Upper lobe of right lung (tissue), 1 donor: ENCODE results near the gene RGS19. TPM values are rescaled to one million over a fixed set of nuclear protein-coding genes. Genes with fewer than 3 reads are reported as not detected.

Source experiments
- ATAC-seq: fragments of 200-7000 bp; cut with Tn5 transposase; one replicate; pipeline ENCODE4 v1.9.1; 2020; ENCODE audit warnings: mild to moderate bottlenecking, moderate library complexity
- DNase-seq: peaks from one replicate; pipeline ENCODE4 v3.0.0-alpha.2; 2020
- H3K27ac ChIP-seq: fragments of 200-600 bp; one replicate; pipeline ENCODE4 v1.8.0; 2022
- H3K27me3 ChIP-seq: fragments of 200-600 bp; one replicate; pipeline ENCODE4 v1.8.0; 2022; ENCODE audit warnings: mild to moderate bottlenecking
- H3K36me3 ChIP-seq: fragments of 200-600 bp; one replicate; pipeline ENCODE4 v1.8.0; 2022
- H3K4me1 ChIP-seq: fragments of 200-600 bp; one replicate; pipeline ENCODE4 v1.8.0; 2022
- H3K4me3 ChIP-seq: fragments of 200-600 bp; one replicate; pipeline ENCODE4 v1.8.0; 2022; ENCODE audit warnings: mild to moderate bottlenecking
- H3K9me3 ChIP-seq: fragments of 200-600 bp; one replicate; pipeline ENCODE4 v1.8.0; 2022
- CTCF ChIP-seq: fragments of 200-600 bp; IDR thresholded peaks from one replicate; pipeline ENCODE4 v1.8.0; 2022; ENCODE audit warnings: antibody characterized with exemption
- intact Hi-C: fragments of 100-400 bp; cut with DNase I; formaldehyde crosslinking; loops from one replicate; pipeline ENCODE4 v1.11.0; 2022
- total RNA-seq: library from RNA; stranded (reverse); fragmentation: NEBNext Ultra II Directional; extraction: Animal tissue kit (Norgen Biotek cat#: 25700); gene quantifications from one replicate; pipeline ENCODE4 v1.2.1, GENCODE V29; 2021
- donor health status: DM: no; HTN: yes; CAD: no; lungs with severe emphysema.

RGS19 gene
- total RNA-seq, 1 donor from 2014 or later: 40.8 TPM

GRCh38 chr20:64073476-64074183 is 5.7 kb downstream of the RGS19 start:
- no peak for ATAC-seq
- no peak for TF ChIP-seq CTCF
- no peak for DNase-seq
- peaks cover 9% of the 10 kb centered on the region for H3K4me1 ChIP-seq
- H3K36me3 ChIP-seq: peaks cover 15% of the 10 kb centered on the region
- no peak overlapping the region for H3K4me3 ChIP-seq
- intact Hi-C loops: no loop called here
- no peaks in the 10 kb centered on the region for H3K27me3 ChIP-seq
- H3K9me3 ChIP-seq: no peaks in the 10 kb centered on the region
- H3K27ac ChIP-seq: no peak overlapping the region

- H3K27ac ChIP-seq: no peak overlapping the region
- intact Hi-C loops: no loop called here
- H3K27me3 ChIP-seq: no peaks in the 10 kb centered on the region
- H3K9me3 ChIP-seq: no peaks in the 10 kb centered on the region
- DNase-seq (no peak), ATAC-seq (no peak)
- H3K36me3 ChIP-seq: peaks cover 15% of the 10 kb centered on the region
- no peaks in the 10 kb centered on the region for H3K4me1 ChIP-seq
- no peak for TF ChIP-seq CTCF
- no peak overlapping the region for H3K4me3 ChIP-seq
Measured at GRCh38 chr20:64072498-64073063, 6.7 kb downstream of the RGS19 start.

- TF ChIP-seq CTCF: no peak
- H3K27ac ChIP-seq: no peak overlapping the region
- intact Hi-C loops: no loop called here
- peaks cover 15% of the 10 kb centered on the region for H3K36me3 ChIP-seq
- H3K4me3 ChIP-seq: no peak overlapping the region
- DNase-seq (no peak), ATAC-seq (no peak)
- H3K4me1 ChIP-seq: no peaks in the 10 kb centered on the region
- H3K9me3 ChIP-seq: no peaks in the 10 kb centered on the region
- no peaks in the 10 kb centered on the region for H3K27me3 ChIP-seq
Measured at GRCh38 chr20:64071341-64072332, 7.7 kb downstream of the RGS19 start.

- DNase-seq: no peak
- Histone ChIP-seq H3K27me3 (no peaks in the 10 kb centered on the region), H3K4me3 (no peak overlapping the region), H3K4me1 (no peaks in the 10 kb centered on the region), H3K27ac (no peak overlapping the region), H3K36me3 (peaks cover 15% of the 10 kb centered on the region), H3K9me3 (no peaks in the 10 kb centered on the region)
- intact Hi-C loops: no loop called here
- ATAC-seq: no peak
- no peak for TF ChIP-seq CTCF
Measured at GRCh38 chr20:64070244-64070993, 8.9 kb downstream of the RGS19 start.

GRCh38 chr20:64069614-64070243 is 9.6 kb downstream of the RGS19 start:
- H3K27me3 ChIP-seq: no peaks in the 10 kb centered on the region
- peak; percentile 24 for ATAC-seq
- intact Hi-C loops: no loop called here
- peak; percentile 70 for TF ChIP-seq CTCF
- peaks cover 15% of the 10 kb centered on the region for H3K36me3 ChIP-seq
- no peaks in the 10 kb centered on the region for H3K4me1 ChIP-seq
- H3K27ac ChIP-seq: no peak overlapping the region
- DNase-seq: no peak
- H3K9me3 ChIP-seq: no peaks in the 10 kb centered on the region
- H3K4me3 ChIP-seq: no peak overlapping the region
